ENCODE measurements around the gene CHD6. TPM values are rescaled to one million over a fixed set of nuclear protein-coding genes. Genes with fewer than 3 reads are reported as not detected.

Gene CHD6
- total and polyA plus RNA-seq, 8 donors: 27.7 to 68.6 (median 52.4) TPM

DNA sequence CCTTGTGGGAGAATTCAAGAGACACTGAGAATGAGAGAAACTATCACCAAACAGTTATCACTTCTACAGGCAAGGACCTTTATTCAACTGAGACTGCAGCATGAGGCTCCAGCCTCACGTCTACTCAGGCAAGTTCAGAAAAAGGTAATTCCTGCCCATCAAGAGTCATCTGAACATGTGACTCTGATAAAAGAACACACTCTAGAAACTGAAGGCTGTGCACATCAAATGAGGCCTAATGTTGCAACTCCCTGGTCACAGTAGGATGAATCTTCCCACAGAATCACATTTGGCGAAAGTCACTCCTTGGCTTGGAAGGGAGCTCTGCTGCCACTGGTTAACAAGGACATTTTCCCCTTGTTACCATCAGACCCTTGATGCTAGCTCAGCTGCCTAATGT, 180.3 kb downstream of the CHD6 start:
- Histone ChIP-seq H3K9me3 (no peaks in the 10 kb centered on the region), H3K4me3 (no peak overlapping the region), H3K4me1 (peaks cover 0 to 11% of the 10 kb centered on the region in 2 donors), H3K27ac (no peak overlapping the region), H3K27me3 (no peaks in the 10 kb centered on the region), H3K36me3 (peaks cover 3 to 64% of the 10 kb centered on the region in 2 donors)
- intact Hi-C loops (cut with DNase I): no loop called here
- ATAC-seq: no peak
- no peak for DNase-seq
- TF ChIP-seq, protein P1, sequence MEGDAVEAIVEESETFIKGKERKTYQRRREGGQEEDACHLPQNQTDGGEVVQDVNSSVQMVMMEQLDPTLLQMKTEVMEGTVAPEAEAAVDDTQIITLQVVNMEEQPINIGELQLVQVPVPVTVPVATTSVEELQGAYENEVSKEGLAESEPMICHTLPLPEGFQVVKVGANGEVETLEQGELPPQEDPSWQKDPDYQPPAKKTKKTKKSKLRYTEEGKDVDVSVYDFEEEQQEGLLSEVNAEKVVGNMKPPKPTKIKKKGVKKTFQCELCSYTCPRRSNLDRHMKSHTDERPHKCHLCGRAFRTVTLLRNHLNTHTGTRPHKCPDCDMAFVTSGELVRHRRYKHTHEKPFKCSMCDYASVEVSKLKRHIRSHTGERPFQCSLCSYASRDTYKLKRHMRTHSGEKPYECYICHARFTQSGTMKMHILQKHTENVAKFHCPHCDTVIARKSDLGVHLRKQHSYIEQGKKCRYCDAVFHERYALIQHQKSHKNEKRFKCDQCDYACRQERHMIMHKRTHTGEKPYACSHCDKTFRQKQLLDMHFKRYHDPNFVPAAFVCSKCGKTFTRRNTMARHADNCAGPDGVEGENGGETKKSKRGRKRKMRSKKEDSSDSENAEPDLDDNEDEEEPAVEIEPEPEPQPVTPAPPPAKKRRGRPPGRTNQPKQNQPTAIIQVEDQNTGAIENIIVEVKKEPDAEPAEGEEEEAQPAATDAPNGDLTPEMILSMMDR (IDR thresholded peaks at IDR 0.05): no peak

GRCh38 chr20:41436679-41437078, 181.5 kb downstream of the CHD6 start:
- no peak overlapping the region for H3K27ac ChIP-seq
- H3K36me3 ChIP-seq: peaks cover 3 to 53% of the 10 kb centered on the region in 2 donors
- intact Hi-C loops (cut with DNase I): no loop called here
- TF ChIP-seq, protein P1 (IDR thresholded peaks at IDR 0.05): no peak
- no peaks in the 10 kb centered on the region for H3K9me3 ChIP-seq
- H3K4me1 ChIP-seq: peaks cover 0 to 11% of the 10 kb centered on the region in 2 donors
- no peak for ATAC-seq
- no peak for DNase-seq
- H3K27me3 ChIP-seq: no peaks in the 10 kb centered on the region
- no peak overlapping the region for H3K4me3 ChIP-seq

DNA sequence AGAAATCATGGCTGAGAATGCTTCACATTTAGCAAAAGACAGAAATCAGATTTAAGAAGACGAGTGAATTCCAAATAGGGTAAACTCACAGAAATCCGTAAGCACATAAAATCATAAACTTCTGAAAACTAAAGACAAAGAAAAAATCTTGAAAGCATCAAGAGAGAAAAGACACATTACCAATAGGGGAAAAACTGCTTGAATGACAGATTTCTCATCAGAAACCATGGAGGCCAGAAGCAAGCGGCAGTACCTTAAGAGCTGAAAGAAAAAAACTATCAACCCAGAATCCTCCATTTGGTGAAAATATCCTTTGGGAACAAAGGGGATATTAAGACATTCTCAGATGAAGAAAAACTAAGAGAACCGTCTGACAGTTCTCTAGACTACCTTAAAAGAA, 185.0 kb downstream of the CHD6 start:
- Histone ChIP-seq H3K4me3 (no peak overlapping the region), H3K9me3 (no peaks in the 10 kb centered on the region), H3K4me1 (peaks cover 0 to 11% of the 10 kb centered on the region in 2 donors), H3K36me3 (peaks cover 0 to 28% of the 10 kb centered on the region in 2 donors), H3K27ac (no peak overlapping the region), H3K27me3 (no peaks in the 10 kb centered on the region)
- intact Hi-C loops (cut with DNase I): no loop called here
- ATAC-seq (no peak), DNase-seq (no peak)
- TF ChIP-seq, protein P1 (IDR thresholded peaks at IDR 0.05): no peak

DNA sequence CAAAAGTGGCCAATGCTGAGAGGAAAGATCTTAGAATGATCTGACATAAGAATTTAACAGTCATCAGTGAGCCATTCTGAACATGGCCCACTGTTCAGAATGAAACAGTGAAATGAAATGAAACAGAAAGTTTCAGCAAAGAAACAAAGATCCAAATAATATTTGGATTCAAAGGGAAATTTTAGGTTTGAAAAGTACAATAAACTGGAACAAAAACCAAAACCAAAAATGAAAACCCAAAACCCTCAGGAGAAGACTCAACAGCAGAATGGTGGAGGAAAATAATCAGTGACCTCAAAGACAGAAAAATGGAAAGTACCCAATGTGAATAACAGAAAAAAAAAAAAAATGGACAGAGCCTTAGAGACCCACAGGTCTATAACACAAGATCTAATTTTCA, 185.4 kb downstream of the CHD6 start:
- Histone ChIP-seq H3K27ac (no peak overlapping the region), H3K4me3 (no peak overlapping the region), H3K4me1 (peaks cover 0 to 11% of the 10 kb centered on the region in 2 donors), H3K9me3 (no peaks in the 10 kb centered on the region), H3K27me3 (no peaks in the 10 kb centered on the region), H3K36me3 (peaks cover 0 to 26% of the 10 kb centered on the region in 2 donors)
- TF ChIP-seq, protein P1 (IDR thresholded peaks at IDR 0.05): no peak
- DNase-seq (no peak), ATAC-seq (no peak)
- intact Hi-C loops (cut with DNase I): no loop called here

DNA sequence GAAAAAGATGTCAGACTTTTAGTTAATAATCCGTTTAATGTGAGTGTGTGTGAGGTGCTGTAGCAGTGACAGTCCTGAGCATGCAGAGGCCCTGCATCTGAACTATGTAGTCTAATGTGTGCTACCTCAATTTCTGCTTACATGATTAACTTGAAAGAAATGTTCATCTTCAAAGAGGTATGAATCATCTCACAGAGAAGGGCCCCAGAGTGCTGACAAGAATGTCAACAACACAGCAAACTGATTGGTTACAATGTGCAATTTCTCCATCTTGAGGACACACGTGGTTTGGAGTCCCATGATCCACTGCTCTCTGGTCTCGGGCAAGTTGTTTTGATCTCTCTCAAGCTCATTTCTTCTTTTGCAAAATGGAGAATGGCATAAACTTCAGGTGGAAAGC, 189.9 kb downstream of the CHD6 start:
- TF ChIP-seq, protein P1 (IDR thresholded peaks at IDR 0.05): no peak
- intact Hi-C loops (cut with DNase I): no loop called here
- H3K4me1 ChIP-seq: no peaks in the 10 kb centered on the region
- DNase-seq (no peak), ATAC-seq (peak; percentile 71)
- no peaks in the 10 kb centered on the region for H3K27me3 ChIP-seq
- H3K4me3 ChIP-seq: no peak overlapping the region
- H3K36me3 ChIP-seq: peaks cover 0 to 32% of the 10 kb centered on the region in 2 donors
- no peaks in the 10 kb centered on the region for H3K9me3 ChIP-seq
- no peak overlapping the region for H3K27ac ChIP-seq
